Dermis microvascular lymphatic vessel endothelial cell (primary cell): ENCODE measurements around the gene MOV10L1. TPM values are rescaled to one million over a fixed set of nuclear protein-coding genes. Genes with fewer than 3 reads are reported as not detected.
"Not testable (repeated sequence)": the region's sequence is repeated elsewhere in the genome, so short reads cannot be mapped to it uniquely, and the experiment has no call there.

ENCODE experiments used
- DNase-seq, 2 donors: peaks; one replicate each; pipeline versions ENCODE4 v3.0.0 to v3.0.0-alpha.2; 2010; ENCODE audit warnings: low read depth in 2 of 2
- total RNA-seq: library from RNA; depleted of rRNA; stranded (reverse); fragments of >200 nt; gene quantifications from 2 replicates; pipeline ENCODE4 v1.2.1, GENCODE V29; 2014

Gene MOV10L1
- total RNA-seq, 1 donor from 2014 or later = 22.7 TPM

GRCh38 chr22:50137277-50137676 is 47.5 kb downstream of the MOV10L1 start:
- not testable (repeated sequence) for DNase-seq

- no peak for DNase-seq
Measured at GRCh38 chr22:50138041-50138440, 48.2 kb downstream of the MOV10L1 start.

GRCh38 chr22:50138988-50139387 is 49.2 kb downstream of the MOV10L1 start:
- no peak for DNase-seq

GRCh38 chr22:50139843-50140415 is 50.1 kb downstream of the MOV10L1 start:
- DNase-seq = peak in 1 of 2 donors; percentile 51

- no peak for DNase-seq
Measured at GRCh38 chr22:50140615-50141014, 50.8 kb downstream of the MOV10L1 start.

GRCh38 chr22:50141462-50141861 is 51.7 kb downstream of the MOV10L1 start:
- DNase-seq = no peak

GRCh38 chr22:50141891-50142363 is 52.1 kb downstream of the MOV10L1 start:
- DNase-seq = no peak

GRCh38 chr22:50143096-50143495 is 53.3 kb downstream of the MOV10L1 start:
- no peak for DNase-seq

GRCh38 chr22:50144005-50144614 is 54.3 kb downstream of the MOV10L1 start:
- no peak for DNase-seq

GRCh38 chr22:50145721-50146438 is 56.1 kb downstream of the MOV10L1 start:
- DNase-seq = no peak

- DNase-seq = no peak
Measured at GRCh38 chr22:50146439-50147238, 56.8 kb downstream of the MOV10L1 start.

- DNase-seq = not testable (repeated sequence)
Measured at GRCh38 chr22:50147258-50148165, 57.7 kb downstream of the MOV10L1 start.

GRCh38 chr22:50148166-50148500 is 58.3 kb downstream of the MOV10L1 start:
- no peak for DNase-seq

- peak in 1 of 2 donors; percentile 74 for DNase-seq
Measured at GRCh38 chr22:50148991-50149721, 59.4 kb downstream of the MOV10L1 start.

- DNase-seq = no peak
Measured at GRCh38 chr22:50150161-50151129, 60.6 kb downstream of the MOV10L1 start.

- no peak for DNase-seq
Measured at GRCh38 chr22:50151571-50152537, 62.0 kb downstream of the MOV10L1 start.

- no peak for DNase-seq
Measured at GRCh38 chr22:50153056-50153755, 63.4 kb downstream of the MOV10L1 start.
